ENCODE results near the gene STXBP5L.
"Not testable (repeated sequence)": the region's sequence is repeated elsewhere in the genome, so short reads cannot be mapped to it uniquely, and the experiment has no call there.

STXBP5L gene

GRCh38 chr3:121436074-121436473, 528.1 kb downstream of the STXBP5L start:
- ATAC-seq: no peak

GRCh38 chr3:121436641-121437040, 528.6 kb downstream of the STXBP5L start:
- no peak for ATAC-seq

GRCh38 chr3:121443456-121443855, 535.5 kb downstream of the STXBP5L start:
- no peak for ATAC-seq

GRCh38 chr3:121451752-121452151, 543.7 kb downstream of the STXBP5L start:
- ATAC-seq: not testable (repeated sequence)

GRCh38 chr3:121462565-121462964, 554.6 kb downstream of the STXBP5L start:
- ATAC-seq: no peak

GRCh38 chr3:121463745-121464144, 555.7 kb downstream of the STXBP5L start:
- ATAC-seq: no peak

- no peak for ATAC-seq
Observed at GRCh38 chr3:121467085-121467484, 559.1 kb downstream of the STXBP5L start.

- no peak for ATAC-seq
Observed at GRCh38 chr3:121473001-121473400, 565.0 kb downstream of the STXBP5L start.
